CD14-positive monocyte (primary cell): Measurements from ENCODE around the gene CTNND2. TPM values are rescaled to one million over a fixed set of nuclear protein-coding genes. Genes with fewer than 3 reads are reported as not detected.

Experiments
- DNase-seq, 3 donors: peaks; one replicate each; pipeline ENCODE4 v3.0.0-alpha.2; 2011 to 2022
- H2AFZ ChIP-seq: 2 replicates; pipeline ENCODE4 v1.6.0; 2012; ENCODE audit warnings: mild to moderate bottlenecking, low read depth, low read length, inconsistent platforms; ENCODE audit not compliant: insufficient read depth, poor library complexity, severe bottlenecking
- H3K27ac ChIP-seq, 2 donors: 1 replicate in 1 of 2; 2 replicates in 1 of 2; pipeline ENCODE4 v1.5.1; 2012 to 2013; ENCODE audit warnings: low read length in 2 of 2, control low read depth in 1 of 2, inconsistent platforms in 1 of 2, low read depth in 1 of 2, mild to moderate bottlenecking in 1 of 2
- H3K27me3 ChIP-seq, 2 donors: one replicate each; pipeline versions ENCODE4 v1.6.0 to v1.6.1; 2011 to 2013; ENCODE audit warnings: low read length in 2 of 2; ENCODE audit not compliant: control insufficient read depth in 2 of 2, insufficient read depth in 2 of 2
- H3K36me3 ChIP-seq, 2 donors: replicated peaks in 1 of 2; 1 replicate in 1 of 2; 2 replicates in 1 of 2; pipeline versions ENCODE4 v1.5.1 to v1.6.1; 2012 to 2013; ENCODE audit warnings: low read length in 2 of 2, control low read depth in 1 of 2, inconsistent platforms in 1 of 2, mild to moderate bottlenecking in 1 of 2; ENCODE audit not compliant: insufficient read depth in 2 of 2, control insufficient read depth in 1 of 2
- H3K4me1 ChIP-seq, 2 donors: 1 replicate in 1 of 2; 2 replicates in 1 of 2; pipeline versions ENCODE4 v1.5.1 to v1.6.1; 2012 to 2013; ENCODE audit warnings: low read length in 2 of 2, control low read depth in 1 of 2, inconsistent platforms in 1 of 2, mild to moderate bottlenecking in 1 of 2, moderate library complexity in 1 of 2; ENCODE audit not compliant: insufficient read depth in 2 of 2, control insufficient read depth in 1 of 2
- H3K4me2 ChIP-seq: replicated peaks from 2 replicates; pipeline ENCODE3; 2012; ENCODE audit warnings: low read length, moderate library complexity, mild to moderate bottlenecking; ENCODE audit not compliant: poor library complexity, severe bottlenecking; ENCODE audit errors: extremely low read depth
- H3K4me3 ChIP-seq, 3 experiments: fragments of 200-600 bp in 1 of 3; sonication (generic) in 1 of 3; replicated peaks in 1 of 3; 1 replicate in 2 of 3; 2 replicates in 1 of 3; pipeline ENCODE4 v1.5.1; 2011 to 2013; ENCODE audit warnings: low read length in 3 of 3, mild to moderate bottlenecking in 3 of 3, control low read depth in 2 of 3, low read depth in 2 of 3, inconsistent platforms in 1 of 3, moderate library complexity in 1 of 3
- H3K79me2 ChIP-seq: 2 replicates; pipeline ENCODE4 v1.6.0; 2012; ENCODE audit warnings: mild to moderate bottlenecking, control low read depth, inconsistent platforms, low read length, moderate library complexity; ENCODE audit not compliant: insufficient read depth
- H3K9ac ChIP-seq: 2 replicates; pipeline ENCODE4 v1.6.0; 2017; ENCODE audit warnings: low read length, mild to moderate bottlenecking; ENCODE audit not compliant: insufficient read depth, poor library complexity, severe bottlenecking
- H3K9me3 ChIP-seq, 2 donors: replicated peaks in 1 of 2; 1 replicate in 1 of 2; 2 replicates in 1 of 2; pipeline versions ENCODE4 v1.5.1 to v1.6.1; 2012 to 2013; ENCODE audit warnings: low read length in 2 of 2, control low read depth in 1 of 2; ENCODE audit not compliant: control insufficient read depth in 1 of 2, insufficient read depth in 1 of 2
- H4K20me1 ChIP-seq: 2 replicates; pipeline ENCODE4 v1.6.0; 2012; ENCODE audit warnings: mild to moderate bottlenecking, low read length, control low read depth, moderate library complexity; ENCODE audit not compliant: insufficient read depth
- H3K27ac Mint-ChIP-seq, 7 donors: one replicate each; pipeline ENCODE4 v1.8.0; 2020; ENCODE audit warnings: mild to moderate bottlenecking in 7 of 7, mixed read lengths in 7 of 7, moderate library complexity in 6 of 7, inconsistent platforms in 2 of 7
- H3K27me3 Mint-ChIP-seq, 3 donors: one replicate each; pipeline ENCODE4 v1.8.0; 2021 to 2022; ENCODE audit warnings: low read depth in 3 of 3, mild to moderate bottlenecking in 3 of 3, mixed read lengths in 3 of 3, moderate library complexity in 3 of 3, inconsistent platforms in 1 of 3
- H3K36me3 Mint-ChIP-seq, 2 donors: one replicate each; pipeline ENCODE4 v1.8.0; 2020; ENCODE audit warnings: mixed read lengths in 2 of 2, inconsistent platforms in 1 of 2, mild to moderate bottlenecking in 1 of 2
- H3K4me1 Mint-ChIP-seq: one replicate; pipeline ENCODE4 v1.8.0; 2020; ENCODE audit warnings: mild to moderate bottlenecking, mixed read lengths
- H3K4me3 Mint-ChIP-seq, 2 donors: one replicate each; pipeline ENCODE4 v1.8.0; 2020; ENCODE audit warnings: mild to moderate bottlenecking in 2 of 2, mixed read lengths in 2 of 2, moderate library complexity in 1 of 2
- H3K9me3 Mint-ChIP-seq, 7 donors: one replicate each; pipeline ENCODE4 v1.8.0; 2020 to 2022; ENCODE audit warnings: mixed read lengths in 7 of 7, mild to moderate bottlenecking in 6 of 7, moderate library complexity in 6 of 7, inconsistent platforms in 2 of 7
- CTCF ChIP-seq: fragments of 200-600 bp; IDR thresholded peaks from one replicate; pipeline ENCODE4 v1.8.0; 2022; ENCODE audit warnings: antibody characterized with exemption, mild to moderate bottlenecking
- WGBS: methylation state at CpG from one replicate; pipeline ENCODE4 v1.1.5; 2013; ENCODE audit warnings: missing lambda C conversion rate; ENCODE audit not compliant: insufficient coverage; 5-methylcytosine and 5-hydroxymethylcytosine counted together
- intact Hi-C, 2 donors: fragments of 100-400 bp; cut with micrococcal nuclease; formaldehyde crosslinking; loops; one replicate each; pipeline versions ENCODE4 v1.15.0 to v1.15.1; 2023
- polyA plus RNA-seq, 3 donors: library from polyadenylated mRNA; depleted of rRNA in 1 of 3; unstranded in 2 of 3; stranded (reverse) in 1 of 3; fragments of 300-500 nt in 2 of 3; fragments of >200 nt in 1 of 3; fragmentation: Illumina TruSeq in 2 of 3; gene quantifications; 1 replicate in 2 of 3; 2 replicates in 1 of 3; pipeline ENCODE4 v1.2.3, GENCODE V29; 2012 to 2021

Gene CTNND2
- polyA plus RNA-seq, 3 donors = not detected

GRCh38 chr5:11692636-11693035 lies 211.6 kb downstream of the CTNND2 start:
- 95% methylated on average over 6 of the region's 7 CpGs for WGBS
- H3K36me3 Mint-ChIP-seq = no peaks in the 10 kb centered on the region
- Histone ChIP-seq H2AFZ (no peak overlapping the region), H3K9me3 (no peaks in the 10 kb centered on the region), H3K9ac (no peak overlapping the region), H3K4me3 (no peak overlapping the region), H3K79me2 (no peaks in the 10 kb centered on the region), H3K4me1 (no peaks in the 10 kb centered on the region), H3K27me3 (no peaks in the 10 kb centered on the region), H4K20me1 (no peaks in the 10 kb centered on the region), H3K27ac (no peak overlapping the region), H3K36me3 (no peaks in the 10 kb centered on the region), H3K4me2 (no peak overlapping the region)
- H3K27ac Mint-ChIP-seq = no peak overlapping the region
- H3K9me3 Mint-ChIP-seq = peaks cover 0 to 6% (median 0%) of the 10 kb centered on the region in 7 donors
- no peak for TF ChIP-seq CTCF
- DNase-seq = no peak
- intact Hi-C loops = no loop called here
- no peaks in the 10 kb centered on the region for H3K4me1 Mint-ChIP-seq
- H3K27me3 Mint-ChIP-seq = peaks cover 0 to 3% (median 0%) of the 10 kb centered on the region in 3 donors
- no peak overlapping the region for H3K4me3 Mint-ChIP-seq

- H2AFZ ChIP-seq = no peak overlapping the region
- no CpG with 5 or more reads among the region's 1 CpG for WGBS
- H3K27me3 Mint-ChIP-seq = peaks cover 0 to 4% (median 0%) of the 10 kb centered on the region in 3 donors
- TF ChIP-seq CTCF = no peak
- no peaks in the 10 kb centered on the region for H3K79me2 ChIP-seq
- no peak overlapping the region for H3K9ac ChIP-seq
- peaks cover 10 to 16% of the 10 kb centered on the region in 2 donors for H3K4me1 ChIP-seq
- no peaks in the 10 kb centered on the region for H3K36me3 ChIP-seq
- H3K27ac ChIP-seq = no peak overlapping the region
- intact Hi-C loops = no loop called here
- H3K4me3 Mint-ChIP-seq = no peak overlapping the region
- peaks cover 13% of the 10 kb centered on the region for H3K4me1 Mint-ChIP-seq
- no peak overlapping the region for H3K4me3 ChIP-seq
- peaks cover 0 to 3% (median 0%) of the 10 kb centered on the region in 7 donors for H3K9me3 Mint-ChIP-seq
- H3K9me3 ChIP-seq = no peaks in the 10 kb centered on the region
- H3K27me3 ChIP-seq = no peaks in the 10 kb centered on the region
- no peak overlapping the region for H3K4me2 ChIP-seq
- H3K27ac Mint-ChIP-seq = no peak overlapping the region
- H4K20me1 ChIP-seq = no peaks in the 10 kb centered on the region
- no peak for DNase-seq
- H3K36me3 Mint-ChIP-seq = no peaks in the 10 kb centered on the region
Observed at GRCh38 chr5:11687498-11687897, 216.7 kb downstream of the CTNND2 start.
